Suppressor macrophage (primary cell): ENCODE results near the gene B2M.
"Not testable (repeated sequence)": the region's sequence is repeated elsewhere in the genome, so short reads cannot be mapped to it uniquely, and the experiment has no call there.

Experiments
- DNase-seq, 4 experiments: peaks; one replicate each; pipeline ENCODE4 v3.0.0-alpha.2; 2020 to 2022
- total RNA-seq, 17 experiments: gene quantifications; one replicate each; lab custom pipeline; 2026; ENCODE audit warnings: mixed read lengths in 6 of 17, inconsistent platforms in 3 of 17; lab: John Stamatoyannopoulos, UW

Gene B2M
- 1,844 to 5,219 (median 3,743) reads per million in 17 experiments for total RNA-seq

- peak; percentile 96 to 99 (median 98) for DNase-seq
These were observed at the start of gene B2M, which contains the start of gene PATL2 for GRCh38 chr15:44711096-44711742. B2M (plus strand) TSS chr15:44711517; CDS start chr15:44711547, 30 bp downstream. PATL2 (minus strand) TSS chr15:44711323; CDS start chr15:44676490, 34,833 bp downstream.

GRCh38 chr15:44661576-44661975 is 49.7 kb upstream of the B2M start:
- DNase-seq: peak in 2 of 4 experiments; percentile 28 to 37

- DNase-seq: peak; percentile 71 to 91 (median 86)
These were observed 48.6 kb upstream of the B2M start for GRCh38 chr15:44662478-44663409.

- peak; percentile 99 for DNase-seq
These were observed 47.7 kb upstream of the B2M start, which contains the start of gene SPG11 for GRCh38 chr15:44663410-44664308. SPG11 (minus strand) TSS chr15:44663662; CDS start chr15:44663647, 15 bp downstream.

- DNase-seq: peak; percentile 15 to 51 (median 40)
These were observed 44.9 kb upstream of the B2M start for GRCh38 chr15:44666210-44667038.

GRCh38 chr15:44667039-44667360 is 44.3 kb upstream of the B2M start:
- no peak for DNase-seq

- no peak for DNase-seq
These were observed 42.4 kb upstream of the B2M start for GRCh38 chr15:44668921-44669320.

GRCh38 chr15:44670087-44670950 is 41.0 kb upstream of the B2M start:
- peak in 2 of 4 experiments; percentile 13 to 35 for DNase-seq

GRCh38 chr15:44673639-44674038 is 37.7 kb upstream of the B2M start:
- no peak for DNase-seq

- no peak for DNase-seq
These were observed 35.4 kb upstream of the B2M start for GRCh38 chr15:44675911-44676310.

GRCh38 chr15:44676676-44677075 is 34.6 kb upstream of the B2M start:
- peak; percentile 27 to 57 (median 48) for DNase-seq

- DNase-seq: peak; percentile 52 to 81 (median 68)
These were observed 29.1 kb upstream of the B2M start for GRCh38 chr15:44682211-44682610.

GRCh38 chr15:44682809-44683682 is 28.3 kb upstream of the B2M start:
- DNase-seq: peak; percentile 62 to 79 (median 70)

- DNase-seq: not testable (repeated sequence)
These were observed 22.0 kb upstream of the B2M start for GRCh38 chr15:44689318-44689717.

- not testable (repeated sequence) for DNase-seq
These were observed 21.1 kb upstream of the B2M start for GRCh38 chr15:44690245-44690644.

GRCh38 chr15:44692659-44693058 is 18.7 kb upstream of the B2M start:
- no peak for DNase-seq

- no peak for DNase-seq
These were observed 16.9 kb upstream of the B2M start for GRCh38 chr15:44694416-44694815.

GRCh38 chr15:44695294-44695693 is 16.0 kb upstream of the B2M start:
- DNase-seq: no peak

- DNase-seq: no peak
These were observed 14.3 kb upstream of the B2M start for GRCh38 chr15:44697014-44697413.
